Psoas muscle (tissue), 8 donors: ENCODE data around the gene MLF1. TPM values are rescaled to one million over a fixed set of nuclear protein-coding genes. Genes with fewer than 3 reads are reported as not detected.
A peak's percentile ranks its signal among the peaks of the same experiment; 100 is the strongest.
"Not testable (repeated sequence)": the region's sequence is repeated elsewhere in the genome, so short reads cannot be mapped to it uniquely, and the experiment has no call there.

Experiments used
- ATAC-seq, 4 donors: fragments of 200-7000 bp; cut with Tn5 transposase; one replicate each; pipeline ENCODE4 v1.9.1; 2020; ENCODE audit warnings: moderate library complexity in 3 of 4, mild to moderate bottlenecking in 2 of 4
- DNase-seq, 2 donors: peaks; one replicate each; pipeline ENCODE4 v3.0.0-alpha.2; 2020
- H3K27ac ChIP-seq: fragments of 200-600 bp; one replicate; pipeline ENCODE4 v1.8.0; 2022
- H3K27me3 ChIP-seq, 3 donors: fragments of 200-600 bp in 1 of 3; one replicate each; pipeline versions ENCODE4 v1.6.1 to v1.8.0; 2013 to 2022; ENCODE audit warnings: low read length in 2 of 3, mild to moderate bottlenecking in 2 of 3, moderate library complexity in 1 of 3; ENCODE audit not compliant: insufficient read depth in 3 of 3
- H3K36me3 ChIP-seq, 2 donors: fragments of 200-600 bp in 1 of 2; one replicate each; pipeline versions ENCODE4 v1.6.1 to v1.8.0; 2013 to 2022; ENCODE audit warnings: low read depth in 1 of 2, mild to moderate bottlenecking in 1 of 2, moderate library complexity in 1 of 2; ENCODE audit not compliant: insufficient read depth in 1 of 2
- H3K4me1 ChIP-seq: fragments of 200-600 bp; one replicate; pipeline ENCODE4 v1.8.0; 2022
- H3K4me3 ChIP-seq: fragments of 200-600 bp; one replicate; pipeline ENCODE4 v1.8.0; 2022; ENCODE audit warnings: mild to moderate bottlenecking
- H3K9me3 ChIP-seq: fragments of 200-600 bp; one replicate; pipeline ENCODE4 v1.8.0; 2022
- WGBS, 3 donors: extraction: QIAGEN DNeasy Blood & Tissue Kit; methylation state at CpG; one replicate each; pipeline versions ENCODE4 v1.1.6 to v1.1.7; 2013; 5-methylcytosine and 5-hydroxymethylcytosine counted together
- intact Hi-C, 2 donors: fragments of 100-400 bp; cut with DNase I; formaldehyde crosslinking; loops; one replicate each; pipeline versions ENCODE4 v1.11.0 to v1.14.2; 2022
- polyA plus RNA-seq, 3 donors: library from polyadenylated mRNA; stranded (reverse); fragments of 200-250 nt; gene quantifications; one replicate each; pipeline ENCODE4 v1.2.3, GENCODE V29; 2013
- total RNA-seq, 4 donors: library from RNA; stranded (reverse); fragmentation: NEBNext Ultra II Directional in 2 of 4; extraction: Animal tissue kit (Norgen Biotek cat#: 25700) in 2 of 4; gene quantifications; one replicate each; pipeline versions ENCODE4 v1.2.1 to v1.2.4, GENCODE V29; 2021 to 2023
- TF ChIP-seq, protein P1 (sequence below): fragments of 200-600 bp; IDR thresholded peaks from one replicate; pipeline ENCODE4 v1.8.0; 2022; ENCODE audit warnings: antibody characterized with exemption
- donor health status: healthy with polysubstance abuse.
- donor health status: DM: no; HTN: no; CAD: no; lungs with moderate emphysema.
- donor health status: Bipolar disorder and iron deficiency.
- donor health status: healthy.
- donor health status: DM: yes; HTN: yes; CAD: no.
- donor health status: DM: no; HTN: no; CAD: no.
- donor health status: DM: no; HTN: no; CAD: no.
- donor health status: DM: yes; HTN: yes; CAD: no.

MLF1 gene
- total and polyA plus RNA-seq, 7 donors, result 4.9 to 117 (median 25.4) TPM

DNA sequence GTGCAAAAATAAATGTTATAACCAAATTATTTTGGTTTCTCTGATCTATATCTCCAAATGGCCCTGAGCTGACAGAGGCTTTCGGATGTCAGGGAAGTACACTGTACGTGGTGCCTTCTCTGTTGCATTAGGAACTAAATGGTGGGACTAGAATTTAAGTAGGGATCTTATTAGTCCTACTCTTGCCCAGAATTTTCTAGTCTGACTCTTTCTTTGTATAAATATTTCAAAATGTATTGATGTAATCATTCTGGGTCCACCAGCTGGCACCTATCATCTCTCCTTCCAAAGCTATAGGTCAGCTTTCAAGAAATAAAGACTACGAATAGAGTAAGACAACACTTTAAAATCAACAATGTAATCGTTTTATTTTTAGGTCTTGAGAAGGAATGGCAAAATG, 22.3 kb upstream of the MLF1 start:
- TF ChIP-seq, protein P1, sequence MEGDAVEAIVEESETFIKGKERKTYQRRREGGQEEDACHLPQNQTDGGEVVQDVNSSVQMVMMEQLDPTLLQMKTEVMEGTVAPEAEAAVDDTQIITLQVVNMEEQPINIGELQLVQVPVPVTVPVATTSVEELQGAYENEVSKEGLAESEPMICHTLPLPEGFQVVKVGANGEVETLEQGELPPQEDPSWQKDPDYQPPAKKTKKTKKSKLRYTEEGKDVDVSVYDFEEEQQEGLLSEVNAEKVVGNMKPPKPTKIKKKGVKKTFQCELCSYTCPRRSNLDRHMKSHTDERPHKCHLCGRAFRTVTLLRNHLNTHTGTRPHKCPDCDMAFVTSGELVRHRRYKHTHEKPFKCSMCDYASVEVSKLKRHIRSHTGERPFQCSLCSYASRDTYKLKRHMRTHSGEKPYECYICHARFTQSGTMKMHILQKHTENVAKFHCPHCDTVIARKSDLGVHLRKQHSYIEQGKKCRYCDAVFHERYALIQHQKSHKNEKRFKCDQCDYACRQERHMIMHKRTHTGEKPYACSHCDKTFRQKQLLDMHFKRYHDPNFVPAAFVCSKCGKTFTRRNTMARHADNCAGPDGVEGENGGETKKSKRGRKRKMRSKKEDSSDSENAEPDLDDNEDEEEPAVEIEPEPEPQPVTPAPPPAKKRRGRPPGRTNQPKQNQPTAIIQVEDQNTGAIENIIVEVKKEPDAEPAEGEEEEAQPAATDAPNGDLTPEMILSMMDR, result no peak
- 39 to 81% (median 54%) methylated on average over 4 of the region's 4 CpGs for WGBS, 3 donors
- H3K27ac ChIP-seq, result no peak overlapping the region
- no peak for ATAC-seq
- H3K36me3 ChIP-seq, result peaks cover 0 to 11% of the 10 kb centered on the region in 2 donors
- DNase-seq, result no peak
- peaks cover 5% of the 10 kb centered on the region for H3K4me1 ChIP-seq
- intact Hi-C loops, result no loop called here
- H3K4me3 ChIP-seq, result no peak overlapping the region
- H3K9me3 ChIP-seq, result no peaks in the 10 kb centered on the region
- H3K27me3 ChIP-seq, result no peaks in the 10 kb centered on the region

- H3K27me3 ChIP-seq, H3K4me3 ChIP-seq, ATAC-seq, H3K4me1 ChIP-seq, H3K36me3 ChIP-seq, H3K27ac ChIP-seq, H3K9me3 ChIP-seq, intact Hi-C loops, DNase-seq: not testable (repeated sequence)
- WGBS, 3 donors, result 97 to 99% (median 98%) methylated on average over 9 of the region's 9 CpGs
Measured at GRCh38 chr3:158549938-158550337, 21.1 kb upstream of the MLF1 start.

DNA sequence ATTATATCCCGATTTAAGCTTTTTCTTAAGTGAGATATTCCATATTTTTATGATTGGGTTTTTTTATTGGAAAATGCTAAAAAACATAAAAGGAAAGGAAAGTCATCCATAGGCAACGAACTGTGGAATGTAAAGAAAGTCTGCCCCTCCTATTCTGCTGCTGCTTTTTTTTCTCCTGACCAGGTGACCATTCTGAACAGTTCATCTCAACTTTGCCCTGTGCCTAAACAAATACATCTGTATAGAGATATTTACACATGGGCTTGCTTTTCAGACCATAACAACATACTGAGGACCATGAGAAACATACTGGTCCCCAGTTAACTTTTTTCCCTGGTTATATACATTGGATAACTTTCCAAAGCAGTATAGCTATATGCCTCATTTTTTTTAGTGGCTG, 18.9 kb upstream of the MLF1 start:
- ATAC-seq (no peak), DNase-seq (no peak)
- intact Hi-C loops, result no loop called here
- Histone ChIP-seq H3K4me3 (no peak overlapping the region), H3K27ac (no peak overlapping the region), H3K36me3 (no peaks in the 10 kb centered on the region), H3K27me3 (no peaks in the 10 kb centered on the region), H3K4me1 (peaks cover 5% of the 10 kb centered on the region), H3K9me3 (no peaks in the 10 kb centered on the region)
- WGBS, 3 donors, result 85 to 94% (median 90%) methylated on average over 2 of the region's 2 CpGs
- TF ChIP-seq, protein P1, result no peak

- Histone ChIP-seq H3K4me3 (no peak overlapping the region), H3K9me3 (no peaks in the 10 kb centered on the region), H3K36me3 (no peaks in the 10 kb centered on the region), H3K27ac (no peak overlapping the region), H3K27me3 (no peaks in the 10 kb centered on the region), H3K4me1 (peaks cover 12% of the 10 kb centered on the region)
- intact Hi-C loops, result no loop called here
- no peak for DNase-seq
- TF ChIP-seq, protein P1, result no peak
- no peak for ATAC-seq
- 83 to 92% (median 84%) methylated on average over 4 of the region's 4 CpGs for WGBS, 3 donors
Measured at GRCh38 chr3:158559504-158559903, 11.5 kb upstream of the MLF1 start.

GRCh38 chr3:158560979-158561378, 10.0 kb upstream of the MLF1 start:
- Histone ChIP-seq H3K27ac (peak overlapping the region; percentile 53), H3K4me3 (no peak overlapping the region), H3K36me3 (no peaks in the 10 kb centered on the region), H3K4me1 (peaks cover 12% of the 10 kb centered on the region), H3K9me3 (no peaks in the 10 kb centered on the region), H3K27me3 (no peaks in the 10 kb centered on the region)
- no peak for DNase-seq
- peak in 3 of 4 donors; percentile 42 to 81 (median 66) for ATAC-seq
- TF ChIP-seq, protein P1, result no peak
- 26 to 76% (median 35%) methylated on average over 1 of the region's 1 CpG for WGBS, 3 donors
- intact Hi-C loops, result no loop called here
